Measurements from ENCODE around the gene ITPR3. TPM values are rescaled to one million over a fixed set of nuclear protein-coding genes. Genes with fewer than 3 reads are reported as not detected.

Gene ITPR3
- polyA plus RNA-seq, 1 donor (not counting 4 experiments of a cell fraction or from before 2014, with no cell fraction given) = 43.3 TPM

GRCh38 chr6:33688006-33688405 lies 66.9 kb downstream of the ITPR3 start:
- H3K79me2 ChIP-seq (ENCODE audit: control insufficient read depth, insufficient read depth, low read length) = no peaks in the 10 kb centered on the region
- no peaks in the 10 kb centered on the region for H3K9me1 ChIP-seq (ENCODE audit: control insufficient read depth, extremely low read depth, insufficient read depth, low read length)
- H2AFZ ChIP-seq (ENCODE audit: control insufficient read depth, low read length) = no peak overlapping the region
- no peaks in the 10 kb centered on the region for H4K20me1 ChIP-seq (ENCODE audit: control insufficient read depth, extremely low read depth, insufficient read depth, low read length)
- dilution Hi-C loops (cut with MboI; ENCODE audit: extremely low pct_ligation_motif_present, low sequenced_read_pairs) = no loop called here
- H3K9ac ChIP-seq (ENCODE audit: control insufficient read depth, extremely low read depth, insufficient read depth, low read length) = no peak overlapping the region
- no peak overlapping the region for H3K4me2 ChIP-seq (ENCODE audit: control insufficient read depth, extremely low read depth, insufficient read depth, low read depth, low read length)
- no peaks in the 10 kb centered on the region for H3K27me3 ChIP-seq (ENCODE audit: control insufficient read depth, extremely low read depth, insufficient read depth, low read length)
- H3K27ac ChIP-seq (ENCODE audit: control insufficient read depth, insufficient read depth, low read length) = no peak overlapping the region
- TF ChIP-seq, protein P1, sequence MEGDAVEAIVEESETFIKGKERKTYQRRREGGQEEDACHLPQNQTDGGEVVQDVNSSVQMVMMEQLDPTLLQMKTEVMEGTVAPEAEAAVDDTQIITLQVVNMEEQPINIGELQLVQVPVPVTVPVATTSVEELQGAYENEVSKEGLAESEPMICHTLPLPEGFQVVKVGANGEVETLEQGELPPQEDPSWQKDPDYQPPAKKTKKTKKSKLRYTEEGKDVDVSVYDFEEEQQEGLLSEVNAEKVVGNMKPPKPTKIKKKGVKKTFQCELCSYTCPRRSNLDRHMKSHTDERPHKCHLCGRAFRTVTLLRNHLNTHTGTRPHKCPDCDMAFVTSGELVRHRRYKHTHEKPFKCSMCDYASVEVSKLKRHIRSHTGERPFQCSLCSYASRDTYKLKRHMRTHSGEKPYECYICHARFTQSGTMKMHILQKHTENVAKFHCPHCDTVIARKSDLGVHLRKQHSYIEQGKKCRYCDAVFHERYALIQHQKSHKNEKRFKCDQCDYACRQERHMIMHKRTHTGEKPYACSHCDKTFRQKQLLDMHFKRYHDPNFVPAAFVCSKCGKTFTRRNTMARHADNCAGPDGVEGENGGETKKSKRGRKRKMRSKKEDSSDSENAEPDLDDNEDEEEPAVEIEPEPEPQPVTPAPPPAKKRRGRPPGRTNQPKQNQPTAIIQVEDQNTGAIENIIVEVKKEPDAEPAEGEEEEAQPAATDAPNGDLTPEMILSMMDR (optimal IDR thresholded peaks at IDR 0.05 in 1 of 3, IDR thresholded peaks at IDR 0.05 in 1 of 3, conservative IDR thresholded peaks at IDR 0.05 in 1 of 3; ENCODE audit: extremely low read depth in 1 of 3, insufficient read depth in 2 of 3, low read length in 3 of 3) = no peak
- H3K4me1 ChIP-seq (ENCODE audit: control insufficient read depth, extremely low read depth, insufficient read depth, low read length) = no peaks in the 10 kb centered on the region
- FAIRE-seq (no peak), DNase-seq (ENCODE audit: low read depth, low spot score) (no peak)
- H3K9me3 ChIP-seq (ENCODE audit: control insufficient read depth, low read depth, low read length) = no peaks in the 10 kb centered on the region
- peaks cover 58 to 62% of the 10 kb centered on the region in 2 experiments for H3K36me3 ChIP-seq (ENCODE audit: control insufficient read depth in 2 of 2, extremely low read depth in 1 of 2, insufficient read depth in 2 of 2, low read length in 2 of 2)
- no peak overlapping the region for H3K4me3 ChIP-seq (ENCODE audit: control insufficient read depth in 2 of 3, extremely low read depth in 1 of 3, insufficient read depth in 2 of 3, low read depth in 1 of 3, low read length in 3 of 3)

DNA sequence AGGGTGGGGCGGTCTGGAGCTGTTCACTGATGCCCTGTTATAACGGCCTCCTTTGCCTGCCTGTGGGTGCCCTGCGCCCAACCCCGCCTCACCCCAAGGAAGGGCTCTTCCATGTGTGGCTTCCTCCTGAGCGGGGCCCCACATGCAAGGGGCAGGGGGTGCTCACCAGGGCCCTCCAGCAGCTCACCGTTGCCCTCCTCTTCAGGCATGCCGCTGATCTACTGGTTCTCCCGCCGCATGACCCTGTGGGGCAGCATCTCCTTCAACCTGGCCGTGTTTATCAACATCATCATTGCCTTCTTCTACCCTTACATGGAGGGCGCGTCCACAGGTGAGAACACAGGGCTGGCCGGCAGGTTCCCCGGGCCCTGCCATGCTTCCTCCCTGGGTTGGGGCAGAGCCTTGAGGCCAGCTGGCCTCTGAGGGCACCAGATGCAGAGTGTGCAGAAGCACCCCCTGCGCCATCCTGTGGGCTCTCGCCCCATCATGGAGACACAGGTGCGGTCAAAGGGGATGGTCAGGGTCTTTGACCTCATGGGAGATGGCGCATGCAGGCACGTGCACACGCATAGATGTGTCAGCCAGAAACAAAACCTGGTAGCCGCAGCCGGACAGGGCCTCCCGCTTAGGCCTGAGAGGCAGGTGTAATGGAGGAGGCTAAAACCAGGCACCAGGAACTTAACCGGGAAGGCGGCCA lies 67.5 kb downstream of the ITPR3 start:
- no peak for DNase-seq (ENCODE audit: low read depth, low spot score)
- H3K9me1 ChIP-seq (ENCODE audit: control insufficient read depth, extremely low read depth, insufficient read depth, low read length) = no peaks in the 10 kb centered on the region
- peaks cover 2% of the 10 kb centered on the region for H3K4me1 ChIP-seq (ENCODE audit: control insufficient read depth, extremely low read depth, insufficient read depth, low read length)
- FAIRE-seq = no peak
- no peaks in the 10 kb centered on the region for H3K27me3 ChIP-seq (ENCODE audit: control insufficient read depth, extremely low read depth, insufficient read depth, low read length)
- H4K20me1 ChIP-seq (ENCODE audit: control insufficient read depth, extremely low read depth, insufficient read depth, low read length) = no peaks in the 10 kb centered on the region
- no peaks in the 10 kb centered on the region for H3K9me3 ChIP-seq (ENCODE audit: control insufficient read depth, low read depth, low read length)
- no peak overlapping the region for H3K4me2 ChIP-seq (ENCODE audit: control insufficient read depth, extremely low read depth, insufficient read depth, low read depth, low read length)
- no peaks in the 10 kb centered on the region for H3K79me2 ChIP-seq (ENCODE audit: control insufficient read depth, insufficient read depth, low read length)
- H3K9ac ChIP-seq (ENCODE audit: control insufficient read depth, extremely low read depth, insufficient read depth, low read length) = no peak overlapping the region
- no peak overlapping the region for H3K4me3 ChIP-seq (ENCODE audit: control insufficient read depth in 2 of 3, extremely low read depth in 1 of 3, insufficient read depth in 2 of 3, low read depth in 1 of 3, low read length in 3 of 3)
- H3K27ac ChIP-seq (ENCODE audit: control insufficient read depth, insufficient read depth, low read length) = no peak overlapping the region
- no peak overlapping the region for H2AFZ ChIP-seq (ENCODE audit: control insufficient read depth, low read length)
- peaks cover 62 to 65% of the 10 kb centered on the region in 2 experiments for H3K36me3 ChIP-seq (ENCODE audit: control insufficient read depth in 2 of 2, extremely low read depth in 1 of 2, insufficient read depth in 2 of 2, low read length in 2 of 2)
- TF ChIP-seq, protein P1 (optimal IDR thresholded peaks at IDR 0.05 in 1 of 3, IDR thresholded peaks at IDR 0.05 in 1 of 3, conservative IDR thresholded peaks at IDR 0.05 in 1 of 3; ENCODE audit: extremely low read depth in 1 of 3, insufficient read depth in 2 of 3, low read length in 3 of 3) = no peak
- no peak for TF ChIP-seq EZH2 (IDR thresholded peaks at IDR 0.05; ENCODE audit: low read length)
- dilution Hi-C loops (cut with MboI; ENCODE audit: extremely low pct_ligation_motif_present, low sequenced_read_pairs) = no loop called here

Data from keratinocyte (primary cell).